Measurements from ENCODE around the gene TTC23L.

The TTC23L gene

DNA sequence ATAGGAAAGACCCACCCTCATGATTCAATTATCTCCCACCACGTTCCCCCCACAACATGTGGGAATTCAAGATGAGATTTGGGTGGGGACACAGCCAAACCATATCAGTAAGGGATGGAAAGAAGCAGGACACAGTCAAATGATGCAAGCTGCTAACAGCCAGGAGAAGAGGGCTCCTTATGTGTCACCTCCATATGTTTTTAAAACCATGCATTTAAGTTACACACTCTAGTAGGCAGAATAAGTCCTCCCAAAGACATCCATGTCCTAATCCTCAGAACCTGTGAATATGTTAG, 4.2 kb upstream of the TTC23L start:
- Histone ChIP-seq H2AFZ (ENCODE audit: low read length) (no peak overlapping the region), H3K79me2 (ENCODE audit: insufficient read depth, low read length) (no peaks in the 10 kb centered on the region), H3K27me3 (ENCODE audit: insufficient read depth, low read length, poor library complexity, severe bottlenecking) (no peaks in the 10 kb centered on the region), H3K4me2 (ENCODE audit: low read depth, low read length, poor library complexity, severe bottlenecking) (no peak overlapping the region), H4K20me1 (ENCODE audit: insufficient read depth, low read length, poor library complexity, severe bottlenecking) (no peaks in the 10 kb centered on the region), H3K4me3 (ENCODE audit: low read length, poor library complexity, severe bottlenecking) (no peak overlapping the region), H3K4me1 (ENCODE audit: insufficient read depth, low read length, poor library complexity, severe bottlenecking) (peaks cover 13% of the 10 kb centered on the region), H3F3A (ENCODE audit: low read depth) (no peaks in the 10 kb centered on the region), H3K9me3 (ENCODE audit: insufficient read depth, low read depth, low read length) (no peaks in the 10 kb centered on the region), H3K36me3 (ENCODE audit: insufficient read depth, low read length) (peaks cover 7% of the 10 kb centered on the region; the same call in 1 of the 2 replicates), H3K9me2 (replicated peaks; ENCODE audit: low read depth, low read length) (no peaks in the 10 kb centered on the region), H3K9ac (ENCODE audit: low read depth, low read length, poor library complexity, severe bottlenecking) (no peak overlapping the region)
- TF ChIP-seq, protein P1, sequence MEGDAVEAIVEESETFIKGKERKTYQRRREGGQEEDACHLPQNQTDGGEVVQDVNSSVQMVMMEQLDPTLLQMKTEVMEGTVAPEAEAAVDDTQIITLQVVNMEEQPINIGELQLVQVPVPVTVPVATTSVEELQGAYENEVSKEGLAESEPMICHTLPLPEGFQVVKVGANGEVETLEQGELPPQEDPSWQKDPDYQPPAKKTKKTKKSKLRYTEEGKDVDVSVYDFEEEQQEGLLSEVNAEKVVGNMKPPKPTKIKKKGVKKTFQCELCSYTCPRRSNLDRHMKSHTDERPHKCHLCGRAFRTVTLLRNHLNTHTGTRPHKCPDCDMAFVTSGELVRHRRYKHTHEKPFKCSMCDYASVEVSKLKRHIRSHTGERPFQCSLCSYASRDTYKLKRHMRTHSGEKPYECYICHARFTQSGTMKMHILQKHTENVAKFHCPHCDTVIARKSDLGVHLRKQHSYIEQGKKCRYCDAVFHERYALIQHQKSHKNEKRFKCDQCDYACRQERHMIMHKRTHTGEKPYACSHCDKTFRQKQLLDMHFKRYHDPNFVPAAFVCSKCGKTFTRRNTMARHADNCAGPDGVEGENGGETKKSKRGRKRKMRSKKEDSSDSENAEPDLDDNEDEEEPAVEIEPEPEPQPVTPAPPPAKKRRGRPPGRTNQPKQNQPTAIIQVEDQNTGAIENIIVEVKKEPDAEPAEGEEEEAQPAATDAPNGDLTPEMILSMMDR (conservative IDR thresholded peaks at IDR 0.05; ENCODE audit: low read length), result no peak
- no peak for TF ChIP-seq EZH2phosphoT487 (IDR thresholded peaks at IDR 0.05; ENCODE audit: borderline replicate concordance)

DNA sequence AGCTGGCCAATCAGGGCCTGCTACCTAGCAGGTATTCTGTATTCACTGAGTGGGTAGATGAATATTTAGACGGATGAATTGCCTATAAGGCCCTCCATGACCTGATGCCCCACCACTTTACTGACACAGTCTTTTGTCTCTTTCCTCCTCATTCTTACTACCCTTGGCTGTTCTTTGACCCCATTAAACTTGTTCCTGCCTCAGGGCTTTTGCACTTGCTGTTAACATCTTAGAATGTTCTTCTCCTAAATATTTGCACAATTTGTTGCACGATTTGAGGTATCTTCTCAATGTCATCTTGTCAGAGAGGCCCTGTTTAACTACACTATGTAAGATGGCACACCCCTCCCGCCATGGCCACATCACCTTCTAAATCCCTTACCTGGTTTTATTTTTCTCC, 3.3 kb upstream of the TTC23L start:
- H3K36me3 ChIP-seq (ENCODE audit: insufficient read depth, low read length), result peaks cover 1% of the 10 kb centered on the region; the same call in 1 of the 2 replicates
- H3K4me3 ChIP-seq (ENCODE audit: low read length, poor library complexity, severe bottlenecking), result no peak overlapping the region
- TF ChIP-seq, protein P1 (conservative IDR thresholded peaks at IDR 0.05; ENCODE audit: low read length), result no peak
- TF ChIP-seq EZH2phosphoT487 (IDR thresholded peaks at IDR 0.05; ENCODE audit: borderline replicate concordance), result no peak
- H3K9me3 ChIP-seq (ENCODE audit: insufficient read depth, low read depth, low read length), result no peaks in the 10 kb centered on the region
- H2AFZ ChIP-seq (ENCODE audit: low read length), result no peak overlapping the region
- no peak overlapping the region for H3K9ac ChIP-seq (ENCODE audit: low read depth, low read length, poor library complexity, severe bottlenecking)
- no peaks in the 10 kb centered on the region for H3K27me3 ChIP-seq (ENCODE audit: insufficient read depth, low read length, poor library complexity, severe bottlenecking)
- H3K4me1 ChIP-seq (ENCODE audit: insufficient read depth, low read length, poor library complexity, severe bottlenecking), result peaks cover 13% of the 10 kb centered on the region
- H3K79me2 ChIP-seq (ENCODE audit: insufficient read depth, low read length), result no peaks in the 10 kb centered on the region
- H4K20me1 ChIP-seq (ENCODE audit: insufficient read depth, low read length, poor library complexity, severe bottlenecking), result no peaks in the 10 kb centered on the region
- H3K4me2 ChIP-seq (ENCODE audit: low read depth, low read length, poor library complexity, severe bottlenecking), result no peak overlapping the region
- H3F3A ChIP-seq (ENCODE audit: low read depth), result no peaks in the 10 kb centered on the region
- H3K9me2 ChIP-seq (replicated peaks; ENCODE audit: low read depth, low read length), result no peaks in the 10 kb centered on the region

GRCh38 chr5:34841816-34842215, 2.9 kb downstream of the TTC23L start:
- Histone ChIP-seq H3K9me3 (ENCODE audit: insufficient read depth, low read depth, low read length) (no peaks in the 10 kb centered on the region), H3K27me3 (ENCODE audit: insufficient read depth, low read length, poor library complexity, severe bottlenecking) (no peaks in the 10 kb centered on the region), H3K9me2 (replicated peaks; ENCODE audit: low read depth, low read length) (no peaks in the 10 kb centered on the region), H3K9ac (ENCODE audit: low read depth, low read length, poor library complexity, severe bottlenecking) (no peak overlapping the region), H3K36me3 (ENCODE audit: insufficient read depth, low read length) (no peaks in the 10 kb centered on the region), H3F3A (ENCODE audit: low read depth) (0 out of 2 replicates have a peak, but pooled peaks cover 2% of the 10 kb centered on the region), H4K20me1 (ENCODE audit: insufficient read depth, low read length, poor library complexity, severe bottlenecking) (no peaks in the 10 kb centered on the region), H3K4me1 (ENCODE audit: insufficient read depth, low read length, poor library complexity, severe bottlenecking) (peaks cover 28% of the 10 kb centered on the region), H2AFZ (ENCODE audit: low read length) (no peak overlapping the region), H3K4me2 (ENCODE audit: low read depth, low read length, poor library complexity, severe bottlenecking) (no peak overlapping the region), H3K4me3 (ENCODE audit: low read length, poor library complexity, severe bottlenecking) (no peak overlapping the region), H3K79me2 (ENCODE audit: insufficient read depth, low read length) (no peaks in the 10 kb centered on the region)
- no peak for TF ChIP-seq EZH2phosphoT487 (IDR thresholded peaks at IDR 0.05; ENCODE audit: borderline replicate concordance)
- TF ChIP-seq, protein P1 (conservative IDR thresholded peaks at IDR 0.05; ENCODE audit: low read length), result no peak
